ENCODE data around the gene GIMAP2. TPM values are rescaled to one million over a fixed set of nuclear protein-coding genes. Genes with fewer than 3 reads are reported as not detected.

The GIMAP2 gene
- total RNA-seq, 2 experiments from 2014 or later: 60.3 to 80.0 TPM

- no peak overlapping the region for H3K27ac Mint-ChIP-seq
- CTCF ChIA-PET: interaction anchor here (1.6 kb wide), 1 partner anchor 549 kb away, joined by 3 read pairs; no protein-coding TSS in a partner anchor
- ATAC-seq: no peak
These were observed 10.1 kb downstream of the GIMAP2 start for GRCh38 chr7:150695654-150696053.

GRCh38 chr7:150703209-150703608 lies 17.7 kb downstream of the GIMAP2 start:
- Mint-ChIP-seq H3K4me1 (peaks cover 9% of the 10 kb centered on the region), H3K27ac (no peak overlapping the region), H3K4me3 (no peak overlapping the region), H3K9me3 (ENCODE audit: low read depth) (peaks cover 59% of the 10 kb centered on the region), H3K36me3 (peaks cover 70% of the 10 kb centered on the region), H3K27me3 (no peaks in the 10 kb centered on the region)
- ATAC-seq: no peak
- no peak for DNase-seq
- CTCF ChIA-PET: no interaction called here

More at GRCh38 chr7:150695654-150696053, 10.1 kb downstream of the GIMAP2 start:
- peaks cover 59% of the 10 kb centered on the region for H3K9me3 Mint-ChIP-seq (ENCODE audit: low read depth)
- peaks cover 84% of the 10 kb centered on the region for H3K36me3 Mint-ChIP-seq
- DNase-seq: no peak
- no peaks in the 10 kb centered on the region for H3K27me3 Mint-ChIP-seq
- peaks cover 24% of the 10 kb centered on the region for H3K4me1 Mint-ChIP-seq
- no peak overlapping the region for H3K4me3 Mint-ChIP-seq

GRCh38 chr7:150715293-150715692 lies 29.8 kb downstream of the GIMAP2 start:
- peak; percentile 43 for ATAC-seq

GRCh38 chr7:150715738-150716137 lies 30.2 kb downstream of the GIMAP2 start:
- H3K27ac Mint-ChIP-seq: peak overlapping the region; percentile 92
- H3K4me1 Mint-ChIP-seq: peaks cover 45% of the 10 kb centered on the region

More at GRCh38 chr7:150715293-150715692, 29.8 kb downstream of the GIMAP2 start:
- Mint-ChIP-seq H3K36me3 (peaks cover 57% of the 10 kb centered on the region), H3K4me3 (peak overlapping the region; percentile 85), H3K27ac (peak overlapping the region; percentile 92), H3K9me3 (ENCODE audit: low read depth) (peaks cover 11% of the 10 kb centered on the region), H3K27me3 (no peaks in the 10 kb centered on the region), H3K4me1 (peaks cover 44% of the 10 kb centered on the region)
- no peak for DNase-seq
- CTCF ChIA-PET: interaction anchor here (0.6 to 5.5 kb wide), 17 partner anchors 15 to 275 kb away, joined by 3 to 41 read pairs (median 6); partner anchors contain the start of genes GIMAP2, GIMAP5, GIMAP6 and GIMAP8

GRCh38 chr7:150716368-150716767 lies 30.9 kb downstream of the GIMAP2 start, which contains the start of gene GIMAP1:
Gene GIMAP1, plus strand, starts transcription at chr7:150716613. Its CDS starts 2,435 bp downstream, at chr7:150719048.
- Mint-ChIP-seq H3K4me3 (peak within 1 kb of the TSS; percentile 85), H3K4me1 (peaks cover 51% of the 10 kb centered on the region), H3K27ac (peak within 1 kb of the TSS; percentile 92), H3K27me3 (no peaks in the 10 kb centered on the region), H3K9me3 (ENCODE audit: low read depth) (peaks cover 11% of the 10 kb centered on the region), H3K36me3 (peaks cover 67% of the 10 kb centered on the region)
- CTCF ChIA-PET: interaction anchor here (0.8 to 5.5 kb wide), 18 partner anchors 13 to 266 kb away, joined by 3 to 41 read pairs (median 5); partner anchors contain the start of genes GIMAP2, GIMAP5, GIMAP6 and GIMAP7
- DNase-seq (peak; percentile 74), ATAC-seq (peak; percentile 78)

More at GRCh38 chr7:150715738-150716137, 30.2 kb downstream of the GIMAP2 start:
- Mint-ChIP-seq H3K27me3 (no peaks in the 10 kb centered on the region), H3K9me3 (ENCODE audit: low read depth) (peaks cover 11% of the 10 kb centered on the region), H3K36me3 (peaks cover 61% of the 10 kb centered on the region), H3K4me3 (peak overlapping the region; percentile 85)
- DNase-seq (no peak), ATAC-seq (peak; percentile 21)
- CTCF ChIA-PET: interaction anchor here (0.6 to 5.5 kb wide), 19 partner anchors 14 to 276 kb away, joined by 3 to 41 read pairs (median 5); partner anchors contain the start of genes GIMAP2, GIMAP5, GIMAP6 and GIMAP8

GRCh38 chr7:150716939-150717338 lies 31.4 kb downstream of the GIMAP2 start:
- Mint-ChIP-seq H3K36me3 (peaks cover 72% of the 10 kb centered on the region), H3K27ac (peak overlapping the region; percentile 92), H3K9me3 (ENCODE audit: low read depth) (peaks cover 11% of the 10 kb centered on the region), H3K27me3 (no peaks in the 10 kb centered on the region), H3K4me1 (peaks cover 51% of the 10 kb centered on the region), H3K4me3 (peak overlapping the region; percentile 85)
- DNase-seq (no peak), ATAC-seq (no peak)
- CTCF ChIA-PET: interaction anchor here (0.8 to 5.5 kb wide), 14 partner anchors 13 to 267 kb away, joined by 3 to 41 read pairs (median 5); partner anchors contain the start of genes GIMAP2, GIMAP5, GIMAP6 and GIMAP7

- CTCF ChIA-PET: interaction anchor here (0.9 to 5.5 kb wide), 9 partner anchors 8 to 268 kb away, joined by 3 to 41 read pairs (median 4); partner anchors contain the start of gene GIMAP8
- H3K27me3 Mint-ChIP-seq: no peaks in the 10 kb centered on the region
- DNase-seq: no peak
- peaks cover 74% of the 10 kb centered on the region for H3K36me3 Mint-ChIP-seq
- H3K27ac Mint-ChIP-seq: peak overlapping the region; percentile 70
- peaks cover 7% of the 10 kb centered on the region for H3K9me3 Mint-ChIP-seq (ENCODE audit: low read depth)
- no peak for ATAC-seq
- peaks cover 57% of the 10 kb centered on the region for H3K4me1 Mint-ChIP-seq
- peak overlapping the region; percentile 85 for H3K4me3 Mint-ChIP-seq
These were observed 32.4 kb downstream of the GIMAP2 start for GRCh38 chr7:150717814-150718420.

GRCh38 chr7:150719436-150719835 lies 33.9 kb downstream of the GIMAP2 start:
- peaks cover 64% of the 10 kb centered on the region for H3K4me1 Mint-ChIP-seq
- no peak for ATAC-seq
- peaks cover 2% of the 10 kb centered on the region for H3K9me3 Mint-ChIP-seq (ENCODE audit: low read depth)
- H3K36me3 Mint-ChIP-seq: peaks cover 76% of the 10 kb centered on the region
- CTCF ChIA-PET: interaction anchor here (0.6 to 2.6 kb wide), 2 partner anchors 12 to 102 kb away, joined by 3 to 15 read pairs; no protein-coding TSS in a partner anchor
- no peaks in the 10 kb centered on the region for H3K27me3 Mint-ChIP-seq
- H3K4me3 Mint-ChIP-seq: peak overlapping the region; percentile 85
- DNase-seq: no peak
- H3K27ac Mint-ChIP-seq: peak overlapping the region; percentile 61

GRCh38 chr7:150719960-150720891 lies 34.7 kb downstream of the GIMAP2 start:
- H3K27ac Mint-ChIP-seq: peak overlapping the region; percentile 12
- peak overlapping the region; percentile 37 for H3K4me3 Mint-ChIP-seq
- DNase-seq: no peak
- H3K9me3 Mint-ChIP-seq (ENCODE audit: low read depth): peaks cover 3% of the 10 kb centered on the region
- peaks cover 83% of the 10 kb centered on the region for H3K36me3 Mint-ChIP-seq
- H3K4me1 Mint-ChIP-seq: peaks cover 58% of the 10 kb centered on the region
- no peaks in the 10 kb centered on the region for H3K27me3 Mint-ChIP-seq
- ATAC-seq: no peak
- CTCF ChIA-PET: interaction anchor here (0.6 to 2.6 kb wide), 3 partner anchors 12 to 271 kb away, joined by 3 to 15 read pairs (median 3); no protein-coding TSS in a partner anchor

GRCh38 chr7:150721970-150722373 lies 36.5 kb downstream of the GIMAP2 start:
- DNase-seq: no peak
- Mint-ChIP-seq H3K4me3 (peak overlapping the region; percentile 15), H3K9me3 (ENCODE audit: low read depth) (peaks cover 12% of the 10 kb centered on the region), H3K27ac (peak overlapping the region; percentile 9), H3K36me3 (peaks cover 93% of the 10 kb centered on the region), H3K4me1 (peaks cover 57% of the 10 kb centered on the region), H3K27me3 (no peaks in the 10 kb centered on the region)
- CTCF ChIA-PET: no interaction called here
- ATAC-seq: no peak

GRCh38 chr7:150722431-150722931 lies 37.0 kb downstream of the GIMAP2 start:
- Mint-ChIP-seq H3K27ac (peak overlapping the region; percentile 50), H3K4me3 (peak overlapping the region; percentile 35), H3K36me3 (peaks cover 95% of the 10 kb centered on the region), H3K27me3 (no peaks in the 10 kb centered on the region), H3K9me3 (ENCODE audit: low read depth) (peaks cover 16% of the 10 kb centered on the region), H3K4me1 (peaks cover 59% of the 10 kb centered on the region)
- DNase-seq (no peak), ATAC-seq (no peak)
- CTCF ChIA-PET: interaction anchor here (1.0 kb wide), 1 partner anchor 154 kb away, joined by 3 read pairs; no protein-coding TSS in a partner anchor

- H3K4me3 Mint-ChIP-seq: no peak overlapping the region
- no peaks in the 10 kb centered on the region for H3K27me3 Mint-ChIP-seq
- H3K36me3 Mint-ChIP-seq: peaks cover 95% of the 10 kb centered on the region
- DNase-seq: no peak
- H3K27ac Mint-ChIP-seq: no peak overlapping the region
- H3K9me3 Mint-ChIP-seq (ENCODE audit: low read depth): peaks cover 25% of the 10 kb centered on the region
- no peak for ATAC-seq
- H3K4me1 Mint-ChIP-seq: peaks cover 50% of the 10 kb centered on the region
- CTCF ChIA-PET: interaction anchor here (1.0 kb wide), 1 partner anchor 155 kb away, joined by 3 read pairs; no protein-coding TSS in a partner anchor
These were observed 38.0 kb downstream of the GIMAP2 start for GRCh38 chr7:150723467-150723866.

Data from activated CD8-positive, alpha-beta memory T cell treated with anti-CD3 and anti-CD28 coated beads, Interleukin-2, amount 10 ng/mL, durations not matched to agents 7 days and 5 days (primary cell).